Fibroblast of mammary gland (primary cell): Measurements from ENCODE around the gene SCN2B.

Experiments used
- DNase-seq: peaks from one replicate; pipeline ENCODE4 v3.0.0-alpha.2; 2010; ENCODE audit warnings: low read depth
- H3K4me3 ChIP-seq: 2 replicates; pipeline ENCODE4 v1.5.1; 2011; ENCODE audit warnings: low read depth, mild to moderate bottlenecking, low read length, moderate library complexity; ENCODE audit not compliant: control insufficient read depth
- TF ChIP-seq, protein P1 (sequence below): conservative IDR thresholded peaks from 2 replicates; pipeline ENCODE4 v1.5.1; 2011; ENCODE audit warnings: low read depth, low read length, inconsistent platforms; ENCODE audit not compliant: control insufficient read depth, insufficient read depth

SCN2B gene

GRCh38 chr11:118138839-118139420, 37.5 kb downstream of the SCN2B start:
- no peak for DNase-seq
- TF ChIP-seq, protein P1, sequence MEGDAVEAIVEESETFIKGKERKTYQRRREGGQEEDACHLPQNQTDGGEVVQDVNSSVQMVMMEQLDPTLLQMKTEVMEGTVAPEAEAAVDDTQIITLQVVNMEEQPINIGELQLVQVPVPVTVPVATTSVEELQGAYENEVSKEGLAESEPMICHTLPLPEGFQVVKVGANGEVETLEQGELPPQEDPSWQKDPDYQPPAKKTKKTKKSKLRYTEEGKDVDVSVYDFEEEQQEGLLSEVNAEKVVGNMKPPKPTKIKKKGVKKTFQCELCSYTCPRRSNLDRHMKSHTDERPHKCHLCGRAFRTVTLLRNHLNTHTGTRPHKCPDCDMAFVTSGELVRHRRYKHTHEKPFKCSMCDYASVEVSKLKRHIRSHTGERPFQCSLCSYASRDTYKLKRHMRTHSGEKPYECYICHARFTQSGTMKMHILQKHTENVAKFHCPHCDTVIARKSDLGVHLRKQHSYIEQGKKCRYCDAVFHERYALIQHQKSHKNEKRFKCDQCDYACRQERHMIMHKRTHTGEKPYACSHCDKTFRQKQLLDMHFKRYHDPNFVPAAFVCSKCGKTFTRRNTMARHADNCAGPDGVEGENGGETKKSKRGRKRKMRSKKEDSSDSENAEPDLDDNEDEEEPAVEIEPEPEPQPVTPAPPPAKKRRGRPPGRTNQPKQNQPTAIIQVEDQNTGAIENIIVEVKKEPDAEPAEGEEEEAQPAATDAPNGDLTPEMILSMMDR, result no peak
- H3K4me3 ChIP-seq, result no peak overlapping the region

DNA sequence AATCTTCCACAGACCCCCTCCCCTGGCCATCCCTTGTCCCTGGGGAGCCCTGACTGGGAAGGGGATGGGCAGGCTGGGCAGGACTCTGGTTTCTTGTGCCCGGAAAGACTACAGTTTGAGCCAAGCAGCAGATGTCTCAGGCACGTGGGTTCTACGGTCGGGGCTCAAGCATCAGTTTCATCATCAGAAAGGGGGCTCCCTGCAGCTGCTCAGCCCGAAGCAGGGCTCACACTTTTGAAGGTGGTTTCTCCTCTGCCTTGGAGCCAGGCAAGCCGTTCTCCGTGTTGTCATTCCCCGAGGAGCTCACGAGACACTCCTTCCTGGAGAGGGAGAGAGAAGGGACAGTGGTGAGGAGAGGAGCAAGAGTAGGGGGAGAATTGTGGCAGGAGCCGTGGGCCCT, 39.6 kb downstream of the SCN2B start:
- H3K4me3 ChIP-seq, result no peak overlapping the region
- TF ChIP-seq, protein P1, result no peak
- DNase-seq, result no peak

DNA sequence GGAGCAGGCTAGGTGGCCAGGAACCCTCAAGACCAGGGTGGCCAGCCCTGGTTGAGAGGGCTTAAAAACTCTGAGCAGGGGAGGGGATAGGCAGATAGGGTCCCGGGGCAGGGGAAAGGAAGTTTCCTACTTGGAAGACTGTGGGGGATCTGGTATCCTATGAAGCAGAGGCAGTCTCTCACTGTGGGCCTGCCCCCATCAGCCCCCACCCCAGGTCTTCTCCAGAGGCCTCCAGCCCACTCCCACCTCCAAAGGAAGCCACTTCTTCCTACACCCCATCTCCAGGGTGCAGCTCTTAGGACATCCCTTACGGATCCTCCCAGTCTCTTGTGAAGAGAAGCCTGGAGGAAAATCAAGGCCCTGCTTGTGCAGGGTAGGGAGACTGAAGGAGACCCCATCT, 40.1 kb downstream of the SCN2B start:
- no peak for DNase-seq
- TF ChIP-seq, protein P1, result no peak
- no peak overlapping the region for H3K4me3 ChIP-seq

DNA sequence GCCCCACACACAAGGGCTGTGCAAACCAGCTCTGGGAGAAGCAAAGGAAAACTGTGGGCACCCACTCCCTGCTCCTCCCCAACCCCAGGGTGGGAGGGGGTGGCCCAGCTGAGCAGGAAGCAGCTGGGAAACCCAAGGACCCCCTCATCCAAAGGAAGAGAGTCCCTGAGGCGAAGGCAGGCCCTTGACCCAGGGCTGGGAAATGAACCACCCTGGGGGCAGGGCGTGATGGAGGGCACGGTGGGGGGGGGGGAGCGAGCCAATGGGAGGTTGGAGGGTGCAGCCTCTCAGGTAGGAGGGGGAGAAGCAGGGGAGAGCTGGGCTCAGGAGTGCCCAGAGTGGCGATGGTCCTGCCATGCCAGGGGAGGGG, 40.7 kb downstream of the SCN2B start:
- TF ChIP-seq, protein P1, result no peak
- no peak for DNase-seq

GRCh38 chr11:118135051-118135795, 41.2 kb downstream of the SCN2B start:
- DNase-seq, result no peak
- TF ChIP-seq, protein P1, result no peak
- no peak overlapping the region for H3K4me3 ChIP-seq

More for the DNA sequence above, 40.7 kb downstream of the SCN2B start:
- H3K4me3 ChIP-seq, result no peak overlapping the region

DNA sequence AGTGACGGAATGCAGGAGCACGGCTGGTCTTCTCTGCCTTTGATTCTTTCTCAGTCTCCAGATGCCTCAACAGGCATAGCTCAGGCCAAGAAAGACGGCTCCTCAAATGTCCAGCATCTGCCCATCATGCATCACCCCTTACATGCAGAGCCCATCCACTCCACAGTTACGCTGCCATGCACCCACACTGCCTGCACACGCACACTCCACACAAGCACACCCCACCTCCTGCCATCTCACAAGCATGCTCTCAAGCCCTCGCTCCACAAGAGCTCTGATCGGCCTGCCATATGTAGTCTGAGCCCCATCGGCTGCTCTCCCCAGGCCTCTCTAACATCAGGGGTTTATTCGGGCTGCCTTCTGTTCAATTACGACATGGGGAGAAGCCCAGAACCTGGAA, 42.6 kb downstream of the SCN2B start:
- no peak for DNase-seq
- no peak overlapping the region for H3K4me3 ChIP-seq
- TF ChIP-seq, protein P1, result no peak
